UCSD-AML1 (cell line): Measurements from ENCODE around the gene SKAP1.

ENCODE experiments used
- DNase-seq: peaks from one replicate; lab custom pipeline; 2025; ENCODE audit not compliant: unreplicated experiment; lab: John Stamatoyannopoulos, UW

SKAP1 gene

DNA sequence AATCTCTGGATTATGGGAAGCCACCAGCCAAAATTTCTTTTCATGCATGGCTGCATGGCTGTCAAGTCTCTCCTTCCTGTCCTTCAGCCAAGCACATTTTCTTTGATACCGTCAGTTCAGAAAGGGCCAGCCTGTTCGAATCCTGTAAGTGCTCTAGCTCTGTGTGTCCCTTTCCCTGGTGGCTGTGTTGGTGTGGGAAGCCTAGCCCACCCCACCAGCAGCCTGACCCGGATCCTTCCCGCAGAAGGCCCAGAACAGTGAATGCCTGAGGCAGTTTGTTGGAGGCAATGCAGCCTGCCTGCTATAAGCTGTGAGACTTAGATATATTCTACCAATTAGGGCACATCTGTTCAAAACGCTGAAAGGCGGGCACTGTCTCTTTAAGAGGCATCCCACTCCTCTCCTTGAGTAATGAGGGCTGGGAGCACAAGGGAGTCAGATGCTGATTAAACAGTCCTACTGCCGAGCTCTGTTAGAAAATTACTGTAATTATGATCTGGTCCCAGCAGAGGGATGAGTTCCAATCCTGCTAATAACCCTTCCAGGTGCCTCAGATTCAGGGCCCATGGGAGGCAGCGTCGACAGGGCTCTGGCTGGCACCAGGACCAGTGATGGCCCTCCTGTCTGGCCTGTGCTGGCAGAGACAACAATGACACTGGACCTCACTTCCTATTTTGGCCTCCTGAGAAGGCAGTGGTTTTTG, 304.0 kb downstream of the SKAP1 start:
- DNase-seq: no peak

DNA sequence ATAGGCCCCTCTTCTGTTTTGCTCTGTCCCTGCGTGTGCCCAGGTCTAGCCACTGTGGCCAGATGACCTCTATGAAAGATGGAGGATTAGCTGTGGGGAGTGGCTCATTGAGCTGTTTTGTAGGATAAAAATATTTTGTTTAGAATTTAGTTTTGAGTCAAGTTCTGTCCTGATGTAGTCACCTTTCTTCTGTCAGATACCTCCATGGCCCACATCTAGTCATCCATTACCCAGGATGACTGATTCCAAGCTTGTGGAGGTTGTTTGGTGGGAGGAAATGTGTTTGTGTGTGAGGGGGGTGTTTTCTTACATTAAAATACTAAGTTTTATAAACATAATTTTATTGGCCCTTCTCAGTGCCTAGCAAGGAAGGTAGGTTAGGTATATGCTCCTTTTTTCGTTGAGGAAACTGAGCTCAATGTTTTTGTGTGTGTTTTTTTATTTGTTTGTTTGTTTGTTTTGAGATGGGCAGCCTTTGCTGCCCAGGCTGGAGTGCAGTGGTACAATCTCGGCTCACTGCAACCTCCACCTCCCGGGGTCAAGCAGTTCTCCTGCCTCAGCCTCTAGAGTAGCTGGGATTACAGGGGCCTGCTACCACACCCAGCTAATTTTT, 306.1 kb downstream of the SKAP1 start:
- no peak for DNase-seq

DNA sequence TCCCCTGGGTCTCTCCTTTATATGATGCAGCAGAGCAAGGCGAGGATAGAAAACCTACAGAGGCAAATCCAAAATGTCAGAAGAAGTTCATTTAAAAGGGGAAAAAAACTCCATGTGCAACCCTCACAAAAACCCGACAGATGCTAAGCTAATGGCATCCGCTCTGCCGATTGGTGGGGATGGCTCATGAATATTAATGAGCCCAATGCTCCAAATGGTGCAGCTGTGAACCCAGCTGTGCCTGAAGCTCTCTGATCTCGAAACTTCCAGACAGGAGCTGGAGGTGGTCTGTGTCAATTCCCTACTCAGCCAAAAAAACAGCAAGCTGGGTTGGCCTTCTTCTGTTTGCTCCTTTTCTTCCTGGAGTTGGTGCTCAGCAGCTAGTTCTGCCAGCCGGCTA, 306.9 kb downstream of the SKAP1 start:
- no peak for DNase-seq

DNA sequence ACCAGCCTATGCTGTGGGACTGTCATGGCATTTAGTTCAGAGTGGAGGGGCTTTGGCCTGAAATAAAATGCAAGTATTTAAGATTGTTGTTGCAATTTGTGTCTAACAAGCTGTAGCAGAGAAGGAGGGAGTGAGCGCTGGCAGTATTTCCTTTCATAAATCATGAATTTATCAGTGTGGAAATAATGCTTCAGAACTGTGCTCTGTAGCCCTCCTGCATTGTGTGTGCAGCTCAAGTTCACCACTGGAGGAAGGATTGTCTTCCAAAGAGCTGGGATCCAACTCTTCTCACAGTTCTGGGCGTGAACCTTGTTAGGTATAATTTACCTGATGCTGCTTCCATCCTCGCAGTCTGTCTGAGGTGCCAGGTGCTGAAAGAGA, 307.4 kb downstream of the SKAP1 start:
- DNase-seq: no peak

DNA sequence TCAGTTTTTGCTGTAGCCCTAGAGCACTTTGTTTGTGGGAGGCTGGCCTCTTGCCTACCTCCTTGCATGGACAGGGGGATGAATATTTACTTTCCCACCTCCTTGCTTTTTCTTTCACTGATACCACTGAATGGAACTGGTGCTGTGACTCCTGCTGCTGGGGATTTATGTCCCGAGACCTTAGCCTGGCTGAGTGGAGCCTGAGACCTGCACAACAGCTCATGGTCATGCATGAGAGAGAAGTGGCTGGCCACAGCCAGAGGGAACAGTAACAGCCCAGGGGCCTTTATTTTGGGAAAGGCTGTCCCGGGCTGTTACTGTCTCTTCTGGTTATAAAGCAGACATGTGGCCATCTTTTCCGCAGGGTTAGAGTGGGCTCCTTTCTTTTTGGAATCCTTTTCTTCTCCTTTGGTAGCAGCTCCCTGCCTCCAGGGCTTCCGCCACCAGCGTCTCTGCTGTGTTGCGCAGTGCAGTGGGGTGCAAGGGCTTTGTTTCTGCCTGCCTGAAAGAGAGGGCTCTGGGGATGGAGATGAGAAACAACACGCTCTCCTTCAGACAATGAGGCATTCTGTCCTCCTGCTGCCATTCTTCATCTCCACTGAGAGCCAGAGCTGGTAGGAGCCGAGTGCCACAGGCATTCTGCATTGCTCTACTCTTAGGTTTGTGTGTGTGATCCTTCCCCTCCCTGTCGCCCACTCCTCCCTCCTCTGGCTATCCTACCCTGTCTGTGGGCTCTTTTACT, 307.9 kb downstream of the SKAP1 start:
- DNase-seq: no peak

DNA sequence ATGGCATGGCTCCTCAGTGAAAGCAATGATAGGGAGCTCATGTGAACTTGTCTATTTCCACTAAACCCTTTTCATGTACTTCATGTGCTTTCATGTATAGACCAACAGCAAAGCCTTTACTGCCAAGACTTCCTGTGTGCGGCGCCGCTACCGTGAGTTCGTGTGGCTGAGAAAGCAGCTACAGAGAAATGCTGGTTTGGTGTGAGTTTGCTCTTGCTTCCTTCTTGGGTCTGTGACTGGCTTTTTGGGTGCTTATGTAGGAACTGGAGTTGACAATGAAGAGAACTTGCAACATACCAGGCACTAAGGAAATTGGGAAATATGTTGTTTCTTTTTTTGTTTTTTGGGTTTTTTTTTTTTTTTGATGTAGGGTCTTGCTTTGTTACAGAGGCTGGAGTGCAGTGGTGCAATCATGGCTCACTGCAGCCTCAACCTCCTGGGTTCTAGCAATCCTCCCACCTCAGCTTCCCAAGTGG, 316.8 kb downstream of the SKAP1 start:
- peak; percentile 33 for DNase-seq

DNA sequence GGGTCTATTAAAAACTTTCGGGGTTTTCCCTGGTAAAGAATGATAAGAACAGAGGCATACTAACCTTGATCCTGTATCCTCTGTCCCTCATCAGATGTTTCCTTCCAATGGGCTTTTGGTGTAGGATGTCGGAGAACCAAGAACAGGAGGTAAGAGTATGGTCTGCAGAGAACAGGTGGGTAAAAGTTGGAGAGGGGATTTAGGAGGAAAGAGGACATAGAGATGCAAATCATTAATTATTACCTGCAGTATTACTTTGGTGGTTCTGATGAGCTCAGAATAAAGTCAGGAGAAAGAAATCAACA, 318.1 kb downstream of the SKAP1 start:
- DNase-seq: no peak

DNA sequence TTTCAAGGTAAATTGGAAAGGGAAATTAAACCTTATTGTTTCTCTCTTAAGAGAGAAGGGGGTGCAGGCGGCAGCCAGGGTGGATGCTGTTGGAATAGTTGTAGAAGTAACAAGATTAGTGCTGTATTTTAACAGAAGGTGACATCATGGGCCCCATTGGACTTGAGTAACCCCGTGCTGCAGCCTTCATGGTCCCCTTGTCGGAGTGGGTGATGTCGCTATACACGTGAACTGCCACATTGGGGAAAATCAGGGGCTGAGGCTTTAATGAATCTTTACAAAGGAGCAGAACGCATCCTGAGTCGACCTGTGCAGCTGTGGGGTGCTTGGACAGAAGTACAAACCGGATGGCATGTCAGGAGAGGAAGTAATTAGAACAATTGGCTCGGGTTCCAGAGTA, 319.3 kb downstream of the SKAP1 start:
- no peak for DNase-seq

DNA sequence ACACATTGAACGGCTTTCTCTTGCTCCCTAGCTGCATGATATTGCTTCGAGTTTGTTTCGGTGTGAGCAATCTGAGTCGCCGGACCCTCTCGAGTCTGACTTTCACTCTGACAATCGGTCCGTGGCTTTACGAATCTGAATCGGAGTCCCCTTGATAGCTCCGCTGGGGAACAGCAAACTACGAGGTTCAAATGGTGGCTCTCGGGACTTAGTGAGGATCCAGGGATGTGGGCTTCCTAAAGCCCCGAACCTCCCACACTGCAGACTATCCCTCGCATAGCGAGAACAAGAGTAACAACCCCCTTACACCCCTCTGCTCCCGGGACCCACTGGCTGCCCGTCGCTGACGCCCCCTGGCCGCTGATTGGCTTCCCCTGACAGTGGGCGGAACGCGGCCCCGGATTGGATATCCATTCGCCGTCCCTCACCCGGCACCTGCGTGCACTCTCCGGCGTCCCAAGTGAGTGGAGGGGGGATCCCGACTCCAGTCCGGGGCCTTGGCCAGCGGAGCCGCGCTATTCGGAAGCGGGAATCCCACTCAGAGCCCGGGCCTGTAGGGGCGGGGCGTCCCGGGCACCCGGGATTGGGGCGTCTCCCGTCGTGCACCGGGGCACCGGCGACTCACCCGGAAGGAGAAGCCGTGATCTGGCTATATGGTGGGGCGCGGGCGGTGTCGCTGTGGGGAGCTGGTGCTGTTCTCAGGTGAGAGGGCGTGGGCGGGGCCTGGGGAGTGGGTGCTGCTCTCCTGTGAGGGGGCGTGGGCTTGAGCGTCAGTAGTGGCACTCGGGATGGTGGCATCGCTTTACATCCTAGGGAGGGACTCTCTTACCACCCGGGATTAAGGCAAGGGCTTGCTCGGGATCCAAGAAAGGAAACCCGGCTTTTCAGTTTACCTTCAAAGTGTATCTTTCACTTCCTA, 322.6 kb downstream of the SKAP1 start, which contains the start of gene SNX11:
Gene SNX11, plus strand, starts transcription at position 630 of the 919 bp plus-strand sequence. CDS start 4,278 bp downstream, outside the sequence.
- peak; percentile 89 for DNase-seq

DNA sequence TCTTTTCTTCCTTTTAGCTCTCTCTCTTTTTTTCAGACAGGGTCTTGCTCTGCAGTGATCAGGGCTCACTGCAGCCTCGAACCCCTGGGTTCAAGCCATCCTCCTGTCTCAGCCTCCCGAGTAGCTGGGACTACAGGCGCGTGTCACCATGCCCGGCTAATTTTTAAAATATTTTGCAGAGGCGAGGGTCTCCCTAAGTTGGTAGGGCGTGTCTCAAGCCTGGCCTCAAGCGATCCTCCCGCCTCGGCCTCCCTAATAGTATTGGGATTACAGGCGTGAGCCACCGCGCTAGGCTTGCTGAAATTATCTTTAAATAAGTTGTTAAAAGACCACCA, 323.2 kb downstream of the SKAP1 start:
- no peak for DNase-seq

DNA sequence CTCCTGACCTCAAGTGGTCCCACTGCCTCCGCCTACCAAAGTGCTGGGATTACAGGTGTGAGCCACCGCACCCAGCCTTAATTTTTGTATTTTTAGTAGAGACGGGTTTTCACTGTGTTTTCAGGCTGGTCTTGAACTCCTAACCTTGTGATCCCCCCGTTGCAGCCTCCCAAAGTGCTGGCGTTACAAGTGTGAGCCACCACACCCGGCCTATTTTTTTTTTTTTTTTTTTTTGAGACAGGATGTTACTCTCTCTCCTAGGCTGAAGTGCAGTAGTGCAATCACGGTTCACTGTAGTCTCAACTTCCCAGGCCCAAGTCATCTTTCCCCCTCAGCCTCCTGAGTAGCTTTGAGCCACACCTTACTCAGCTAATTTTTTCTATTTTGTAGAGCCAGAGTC, 325.6 kb downstream of the SKAP1 start:
- no peak for DNase-seq

DNA sequence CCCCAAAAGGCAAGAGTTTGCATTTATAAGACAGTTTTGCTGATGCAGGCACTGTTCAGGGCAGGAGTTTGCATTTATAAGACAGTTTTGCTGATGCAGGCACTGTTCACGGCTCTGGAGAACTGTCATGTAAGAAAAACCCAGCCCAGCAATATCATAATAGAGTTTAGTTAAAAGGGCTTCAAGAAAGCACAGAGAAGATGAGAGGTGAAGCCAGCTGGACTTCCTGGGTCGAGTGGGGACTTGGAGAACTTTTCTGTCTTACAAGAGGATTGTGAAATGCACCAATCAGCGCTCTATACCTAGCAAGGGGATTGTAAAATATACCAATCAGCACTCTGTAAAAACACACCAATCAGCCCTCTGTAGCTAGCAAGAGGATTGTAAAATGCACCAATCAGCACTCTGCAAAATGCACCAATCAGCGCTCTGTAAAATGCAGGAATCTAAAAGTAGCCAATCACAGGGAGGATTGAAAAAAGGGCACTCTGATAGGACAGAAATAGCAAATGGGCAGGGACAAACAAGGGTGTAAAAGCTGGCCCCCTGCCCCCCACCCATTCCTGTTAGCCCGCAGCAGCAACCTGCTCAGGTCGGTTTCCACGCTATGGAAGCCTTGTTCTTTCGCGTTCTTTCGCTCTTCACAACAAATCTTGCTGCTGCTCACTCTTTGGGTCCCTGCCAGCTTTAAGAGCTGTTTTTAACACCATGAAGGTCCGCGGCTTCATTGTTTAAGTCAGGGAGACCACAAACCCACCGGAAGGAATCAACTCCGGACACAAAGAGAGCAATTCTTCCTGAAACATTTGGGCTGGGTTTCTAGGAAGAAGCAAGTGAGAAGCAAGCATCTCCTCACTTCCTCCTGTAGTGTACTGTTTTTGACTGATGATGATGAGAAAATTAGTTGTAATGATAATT, 327.0 kb downstream of the SKAP1 start:
- DNase-seq: peak; percentile 59

DNA sequence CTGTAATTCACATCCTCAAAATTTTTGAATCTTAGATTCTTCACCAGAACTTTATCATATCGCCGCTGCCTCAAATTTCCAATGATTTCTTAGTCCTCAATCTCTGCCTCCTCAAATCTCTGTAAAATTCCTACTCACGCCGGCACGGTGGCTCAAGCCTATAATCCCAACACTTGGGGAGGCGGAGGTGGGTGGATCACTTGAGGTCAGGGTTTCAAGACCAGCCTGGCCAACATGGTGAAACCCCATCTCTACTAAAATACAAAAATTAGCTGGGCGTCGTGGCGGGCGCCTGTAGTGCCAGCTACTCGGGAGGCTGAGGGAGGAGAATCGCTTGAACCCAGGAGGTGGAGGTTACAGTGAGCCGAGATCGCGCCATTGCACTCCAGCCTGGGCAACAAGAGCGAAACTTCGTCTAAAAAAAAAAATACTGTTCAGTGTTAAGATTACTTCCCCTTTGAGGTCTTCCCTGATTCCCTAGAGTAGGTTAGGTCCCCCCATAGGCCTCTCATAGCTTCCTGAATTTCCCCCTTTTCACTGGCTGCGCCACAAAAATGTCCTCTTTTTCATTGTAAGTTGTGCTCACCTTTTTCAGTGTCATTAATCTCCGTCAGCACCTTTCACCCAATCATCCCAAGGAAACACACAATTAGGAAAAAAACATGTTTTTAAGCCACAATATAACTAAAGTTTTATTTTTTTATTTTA, 327.8 kb downstream of the SKAP1 start:
- no peak for DNase-seq

DNA sequence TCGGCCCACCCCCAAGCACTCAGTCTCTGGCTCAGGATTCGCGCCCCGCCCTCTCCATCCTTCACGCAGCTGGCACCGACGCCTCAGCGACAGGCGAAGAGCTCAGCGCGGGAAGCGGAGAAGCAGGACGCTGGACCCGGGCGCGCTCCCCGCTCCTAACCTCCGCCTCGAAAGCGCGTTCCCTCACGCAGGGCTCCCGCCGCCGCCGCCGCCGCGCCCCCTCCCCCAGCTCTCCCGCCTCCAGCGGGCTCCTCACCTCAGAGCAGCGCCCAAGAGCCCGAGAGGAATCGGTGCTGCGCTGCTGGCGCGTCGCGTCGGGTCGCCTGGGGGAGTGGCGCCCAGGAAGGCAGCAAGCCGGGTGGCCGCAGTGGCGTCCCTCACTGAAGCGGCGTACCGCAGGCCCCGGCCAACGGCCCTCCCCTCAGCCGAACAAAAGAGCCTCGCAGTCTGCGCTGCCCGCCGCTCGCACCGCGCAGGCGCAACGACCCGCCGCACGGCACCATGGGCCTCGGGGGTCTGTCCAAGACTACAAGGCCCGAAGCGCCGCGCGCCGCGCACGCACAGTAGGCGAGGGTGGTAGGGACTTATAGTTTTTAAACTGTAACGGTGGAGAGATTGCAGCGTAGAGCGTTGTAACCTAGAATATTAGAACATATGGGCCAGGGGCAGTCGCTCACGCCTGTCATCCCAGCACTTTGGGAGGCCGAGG, 328.8 kb downstream of the SKAP1 start, which contains the start of gene CBX1:
Gene CBX1, minus strand, starts transcription at position 467 of the 709 bp plus-strand sequence. CDS start 24,474 bp downstream, outside the sequence.
- DNase-seq: peak; percentile 95

DNA sequence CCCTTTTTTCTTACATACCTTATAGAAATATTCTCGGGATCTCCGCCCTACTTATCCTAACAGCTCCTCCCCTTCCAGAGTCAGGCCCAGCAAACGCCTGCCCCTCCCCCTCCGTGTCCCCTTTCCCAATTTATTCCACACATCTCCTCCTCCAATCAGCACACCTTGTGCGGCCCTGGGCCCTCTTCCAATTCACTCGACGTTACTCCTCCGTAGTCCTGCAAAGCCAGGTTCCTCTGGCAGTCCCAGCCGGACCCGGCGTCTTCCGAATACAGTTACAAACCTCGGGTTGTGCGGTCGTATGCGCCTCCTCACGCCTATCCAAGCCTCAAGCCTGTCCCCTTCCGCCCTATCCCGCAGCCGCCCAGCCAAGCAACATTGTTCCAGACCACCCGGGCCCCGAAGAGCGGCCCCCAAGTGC, 329.4 kb downstream of the SKAP1 start:
- DNase-seq: no peak

DNA sequence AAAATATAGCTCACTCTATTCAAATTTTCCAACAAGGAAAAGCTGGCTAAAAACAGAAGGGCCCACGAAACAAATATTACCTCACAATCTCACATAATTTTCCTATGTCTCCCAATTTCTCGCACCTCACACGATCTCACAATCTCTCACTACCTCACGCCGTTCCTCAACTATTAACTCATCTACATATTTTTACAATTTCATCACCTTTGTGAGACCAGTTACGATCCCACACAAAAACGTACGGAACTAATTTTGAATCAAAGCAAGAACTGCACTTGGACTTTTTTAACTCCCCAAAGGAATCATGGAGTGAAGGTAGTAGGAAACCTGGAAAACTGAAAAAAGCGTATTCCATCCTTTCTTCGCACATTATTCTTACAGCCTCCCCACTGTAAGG, 329.9 kb downstream of the SKAP1 start:
- no peak for DNase-seq

DNA sequence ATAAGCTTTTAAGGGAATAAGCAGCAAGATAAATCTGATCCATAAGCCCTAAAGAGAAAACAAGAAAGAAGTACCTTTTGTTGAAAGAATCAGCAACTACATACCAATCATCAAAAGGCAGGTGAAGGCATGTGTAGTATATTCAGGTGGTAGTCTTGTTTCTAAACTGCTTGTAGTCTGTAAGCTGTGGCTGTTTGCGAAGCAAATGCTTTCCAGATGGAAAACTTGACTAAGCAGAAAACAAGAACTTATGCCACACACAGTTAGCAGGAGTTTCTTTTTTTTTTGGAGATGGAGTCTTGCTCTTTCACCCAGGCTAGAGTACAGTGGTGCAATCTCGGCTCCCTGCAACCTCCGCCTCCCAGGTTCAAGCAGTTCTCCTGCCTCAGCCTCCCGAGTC, 334.4 kb downstream of the SKAP1 start:
- DNase-seq: no peak

DNA sequence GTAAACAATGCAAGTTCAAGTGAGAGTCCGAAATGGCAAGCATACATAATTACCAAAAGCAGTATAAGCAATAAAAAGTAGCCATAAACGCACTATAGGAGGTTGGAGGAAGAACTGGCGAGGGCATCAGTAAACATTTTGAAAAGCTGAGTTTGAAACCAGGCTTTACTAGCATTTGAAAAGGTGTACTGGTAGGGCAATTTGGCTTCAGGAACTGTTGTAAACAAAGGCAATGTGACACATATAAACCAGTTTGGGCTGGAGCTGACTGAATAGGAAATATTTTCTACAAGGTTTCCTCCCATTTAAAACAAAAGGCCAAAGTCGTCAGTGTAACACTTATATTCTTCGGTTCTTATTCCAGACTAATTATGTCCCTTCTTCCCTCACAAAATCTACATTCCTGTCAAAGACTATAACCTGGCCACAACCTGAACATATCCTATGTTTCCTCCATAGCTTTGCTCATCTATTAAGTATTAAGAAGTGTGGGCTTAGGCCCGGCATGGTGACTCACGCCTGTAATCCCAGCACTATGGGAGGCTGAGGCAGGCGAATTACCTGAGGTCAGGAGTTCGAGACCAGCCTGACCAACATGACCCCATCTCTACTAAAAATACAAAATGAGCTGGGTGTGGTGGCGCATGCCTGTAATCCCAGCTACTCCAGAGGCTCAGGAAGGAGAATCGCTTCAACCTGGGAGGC, 336.5 kb downstream of the SKAP1 start:
- DNase-seq: no peak
